Stimulated activated CD4-positive, alpha-beta T cell treated with anti-CD3 and anti-CD28 coated beads, Interleukin-2, amount 100 ng/mL, for 24 hours (primary cell): ENCODE results near the gene KCNS1.
A peak's percentile ranks its signal among the peaks of the same experiment; 100 is the strongest.

Experiments used
- DNase-seq, 2 donors: peaks; one replicate each; pipeline ENCODE4 v3.0.0-alpha.2; 2020

KCNS1 gene

GRCh38 chr20:45049438-45049837 is 51.5 kb downstream of the KCNS1 start:
- DNase-seq, result no peak

DNA sequence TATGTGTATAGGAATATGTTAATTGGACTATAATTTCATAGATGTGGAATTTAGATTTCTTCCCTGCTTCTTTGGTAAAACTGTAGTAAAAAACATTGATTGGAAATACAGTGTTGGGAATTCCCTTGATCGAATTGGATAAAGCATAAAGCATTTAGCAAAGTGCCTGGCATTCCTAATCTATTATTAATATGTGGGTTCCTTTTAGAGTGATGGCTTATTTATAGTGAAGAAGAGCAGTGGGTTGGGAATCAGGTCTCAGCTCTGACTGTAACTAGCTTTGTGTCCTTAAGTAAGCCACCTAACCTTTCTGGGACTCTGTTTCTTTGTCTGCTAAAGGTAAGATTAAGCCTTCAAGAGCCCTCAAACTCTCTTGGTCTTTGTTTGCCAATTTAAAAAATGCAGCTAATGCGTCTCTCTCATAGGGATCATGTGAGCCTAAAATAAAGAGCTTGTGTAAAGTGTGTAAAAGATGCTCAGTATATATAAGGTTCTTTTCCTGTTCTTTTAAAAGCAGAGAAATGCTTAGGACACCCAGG is 53.3 kb downstream of the KCNS1 start:
- DNase-seq, result no peak

GRCh38 chr20:45044601-45045000 is 56.3 kb downstream of the KCNS1 start:
- DNase-seq, result no peak

GRCh38 chr20:45044084-45044573 is 56.8 kb downstream of the KCNS1 start:
- peak; percentile 9 to 36 for DNase-seq

- no peak for DNase-seq
Measured at GRCh38 chr20:45042978-45043377, 57.9 kb downstream of the KCNS1 start.
